ENCODE data around the gene PTAFR. TPM values are rescaled to one million over a fixed set of nuclear protein-coding genes. Genes with fewer than 3 reads are reported as not detected.
A peak's percentile ranks its signal among the peaks of the same experiment; 100 is the strongest.

PTAFR gene
- total and polyA plus RNA-seq, 2 donors (not counting 1 experiment from before 2014, with no cell fraction given) = 5.9 to 6.2 TPM

- ATAC-seq (ENCODE audit: low read depth) (peak; percentile 90), DNase-seq (peak; percentile 74)
- Mint-ChIP-seq H3K4me3 (peak overlapping the region; percentile 54), H3K27ac (peak overlapping the region; percentile 13), H3K9me3 (ENCODE audit: insufficient read depth) (no peaks in the 10 kb centered on the region), H3K27me3 (no peaks in the 10 kb centered on the region), H3K4me1 (peaks cover 62% of the 10 kb centered on the region)
- no peak for TF ChIP-seq EZH2 (IDR thresholded peaks at IDR 0.05; ENCODE audit: borderline replicate concordance, insufficient read depth, low read depth, low read length, poor library complexity, severe bottlenecking)
- TF ChIP-seq, protein P1, sequence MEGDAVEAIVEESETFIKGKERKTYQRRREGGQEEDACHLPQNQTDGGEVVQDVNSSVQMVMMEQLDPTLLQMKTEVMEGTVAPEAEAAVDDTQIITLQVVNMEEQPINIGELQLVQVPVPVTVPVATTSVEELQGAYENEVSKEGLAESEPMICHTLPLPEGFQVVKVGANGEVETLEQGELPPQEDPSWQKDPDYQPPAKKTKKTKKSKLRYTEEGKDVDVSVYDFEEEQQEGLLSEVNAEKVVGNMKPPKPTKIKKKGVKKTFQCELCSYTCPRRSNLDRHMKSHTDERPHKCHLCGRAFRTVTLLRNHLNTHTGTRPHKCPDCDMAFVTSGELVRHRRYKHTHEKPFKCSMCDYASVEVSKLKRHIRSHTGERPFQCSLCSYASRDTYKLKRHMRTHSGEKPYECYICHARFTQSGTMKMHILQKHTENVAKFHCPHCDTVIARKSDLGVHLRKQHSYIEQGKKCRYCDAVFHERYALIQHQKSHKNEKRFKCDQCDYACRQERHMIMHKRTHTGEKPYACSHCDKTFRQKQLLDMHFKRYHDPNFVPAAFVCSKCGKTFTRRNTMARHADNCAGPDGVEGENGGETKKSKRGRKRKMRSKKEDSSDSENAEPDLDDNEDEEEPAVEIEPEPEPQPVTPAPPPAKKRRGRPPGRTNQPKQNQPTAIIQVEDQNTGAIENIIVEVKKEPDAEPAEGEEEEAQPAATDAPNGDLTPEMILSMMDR (IDR thresholded peaks at IDR 0.05) = no peak
- Histone ChIP-seq H3K27me3 (replicated peaks in 1 of 4; ENCODE audit: control extremely low read depth in 1 of 4, control insufficient read depth in 3 of 4, insufficient read depth in 4 of 4, low read length in 3 of 4) (no peaks in the 10 kb centered on the region), H3K9ac (ENCODE audit: low read length) (no peak overlapping the region), H3K79me2 (ENCODE audit: control insufficient read depth, insufficient read depth, low read length) (no peaks in the 10 kb centered on the region), H3K4me3 (ENCODE audit: control extremely low read depth in 1 of 5, extremely low read depth in 1 of 5, insufficient read depth in 1 of 5, low read depth in 2 of 5, low read length in 4 of 5) (peak overlapping the region in 1 of 5 experiments; percentile 21), H3K27ac (ENCODE audit: low read length in 2 of 2) (peak overlapping the region; percentile 1 to 42), H3K4me2 (replicated peaks; ENCODE audit: low read depth, low read length, poor library complexity, severe bottlenecking) (peak overlapping the region; percentile 52), H3K4me1 (ENCODE audit: control insufficient read depth in 2 of 2, insufficient read depth in 2 of 2, low read length in 2 of 2) (peaks cover 35 to 61% of the 10 kb centered on the region in 2 donors), H3K36me3 (replicated peaks in 1 of 2; ENCODE audit: control extremely low read depth in 1 of 2, control insufficient read depth in 1 of 2, extremely low read depth in 1 of 2, insufficient read depth in 2 of 2, low read length in 1 of 2) (no peaks in the 10 kb centered on the region), H4K20me1 (ENCODE audit: control insufficient read depth, insufficient read depth, low read length, poor library complexity, severe bottlenecking) (no peaks in the 10 kb centered on the region), H3K9me3 (ENCODE audit: control extremely low read depth in 1 of 3, control insufficient read depth in 2 of 3, insufficient read depth in 1 of 3, low read length in 2 of 3) (peaks cover 0 to 6% (median 0%) of the 10 kb centered on the region in 3 donors), H2AFZ (ENCODE audit: insufficient read depth, low read depth, low read length, poor library complexity, severe bottlenecking) (no peak overlapping the region)
- intact Hi-C loops (cut with micrococcal nuclease) = no loop called here
- ChIA-PET CTCF (interaction anchor here (1.0 to 2.8 kb wide), 10 partner anchors 9 to 73 kb away, joined by 3 to 23 read pairs (median 8); partner anchors contain the start of genes EYA3 and PTAFR), POLR2A (interaction anchor here (0.6 to 1.2 kb wide), 6 partner anchors 9 to 83 kb away, joined by 3 to 5 read pairs (median 4); no protein-coding TSS in a partner anchor)
- 71% methylated on average over 9 of the region's 14 CpGs for WGBS (ENCODE audit: insufficient coverage)
Measured at GRCh38 chr1:28135371-28136168, 40.9 kb downstream of the PTAFR start.

Measured in B cell (primary cell).